ENCODE measurements around the gene EXOC8.
"Not testable (repeated sequence)": the region's sequence is repeated elsewhere in the genome, so short reads cannot be mapped to it uniquely, and the experiment has no call there.

DNA sequence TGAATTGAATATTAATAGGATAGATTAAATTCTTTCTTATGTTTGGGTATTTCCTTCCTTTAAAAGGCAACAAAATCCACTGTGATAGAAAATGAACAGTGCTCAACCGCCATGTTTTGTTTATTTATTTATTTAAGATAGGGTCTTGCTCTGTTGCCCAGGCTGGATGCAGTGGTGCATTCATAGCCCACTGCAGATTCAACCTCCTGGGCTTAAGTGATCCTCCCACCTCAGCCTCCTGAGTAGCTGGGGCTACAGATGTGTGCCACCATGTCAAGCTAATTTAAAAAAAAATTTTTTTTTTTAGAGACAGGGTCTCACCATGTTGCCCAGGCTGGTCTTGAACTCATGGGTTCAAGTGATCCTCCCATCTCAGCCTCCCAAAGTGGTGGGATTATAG lies 11.2 kb upstream of the EXOC8 start:
- TF ChIP-seq, protein P1, sequence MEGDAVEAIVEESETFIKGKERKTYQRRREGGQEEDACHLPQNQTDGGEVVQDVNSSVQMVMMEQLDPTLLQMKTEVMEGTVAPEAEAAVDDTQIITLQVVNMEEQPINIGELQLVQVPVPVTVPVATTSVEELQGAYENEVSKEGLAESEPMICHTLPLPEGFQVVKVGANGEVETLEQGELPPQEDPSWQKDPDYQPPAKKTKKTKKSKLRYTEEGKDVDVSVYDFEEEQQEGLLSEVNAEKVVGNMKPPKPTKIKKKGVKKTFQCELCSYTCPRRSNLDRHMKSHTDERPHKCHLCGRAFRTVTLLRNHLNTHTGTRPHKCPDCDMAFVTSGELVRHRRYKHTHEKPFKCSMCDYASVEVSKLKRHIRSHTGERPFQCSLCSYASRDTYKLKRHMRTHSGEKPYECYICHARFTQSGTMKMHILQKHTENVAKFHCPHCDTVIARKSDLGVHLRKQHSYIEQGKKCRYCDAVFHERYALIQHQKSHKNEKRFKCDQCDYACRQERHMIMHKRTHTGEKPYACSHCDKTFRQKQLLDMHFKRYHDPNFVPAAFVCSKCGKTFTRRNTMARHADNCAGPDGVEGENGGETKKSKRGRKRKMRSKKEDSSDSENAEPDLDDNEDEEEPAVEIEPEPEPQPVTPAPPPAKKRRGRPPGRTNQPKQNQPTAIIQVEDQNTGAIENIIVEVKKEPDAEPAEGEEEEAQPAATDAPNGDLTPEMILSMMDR (IDR thresholded peaks at IDR 0.05): not testable (repeated sequence)
- TF ChIP-seq EP300 (IDR thresholded peaks at IDR 0.05): not testable (repeated sequence)
